Body of pancreas (tissue), 4 donors: ENCODE results near the gene TBL1X. TPM values are rescaled to one million over a fixed set of nuclear protein-coding genes. Genes with fewer than 3 reads are reported as not detected.

Experiments used
- ATAC-seq: fragments of 150-250 bp; one replicate; pipeline ENCODE4 v1.9.1; 2016
- DNase-seq, 4 donors: peaks; one replicate each; pipeline ENCODE4 v3.0.0-alpha.2; 2019
- H3K27ac ChIP-seq, 4 donors: fragments of 200-600 bp; sonication (generic); 1 replicate in 3 of 4; 2 replicates in 1 of 4; pipeline versions ENCODE4 v1.5.1 to v1.6.1; 2016 to 2019; ENCODE audit warnings: mild to moderate bottlenecking in 1 of 4, mixed read lengths in 1 of 4, moderate library complexity in 1 of 4
- H3K27me3 ChIP-seq, 2 donors: fragments of 200-600 bp; sonication (generic); one replicate each; pipeline ENCODE4 v1.6.0; 2016; ENCODE audit warnings: mild to moderate bottlenecking in 1 of 2
- H3K36me3 ChIP-seq, 2 donors: fragments of 200-600 bp; sonication (generic); replicated peaks in 1 of 2; 2 replicates each; pipeline ENCODE4 v1.5.1; 2016; ENCODE audit warnings: low read depth in 2 of 2; ENCODE audit not compliant: insufficient read depth in 1 of 2
- H3K4me1 ChIP-seq: fragments of 200-600 bp; sonication (generic); one replicate; pipeline ENCODE4 v1.6.0; 2016
- H3K4me3 ChIP-seq, 2 donors: fragments of 200-600 bp; sonication (generic); 1 replicate in 1 of 2; 2 replicates in 1 of 2; pipeline ENCODE4 v1.5.1; 2016 to 2019
- H3K9me3 ChIP-seq, 3 donors: fragments of 200-600 bp; sonication (generic); 1 replicate in 2 of 3; 2 replicates in 1 of 3; pipeline ENCODE4 v1.5.1; 2016
- POLR2A ChIP-seq, 3 donors: fragments of 450-650 bp; IDR thresholded peaks; one replicate each; pipeline ENCODE4 v1.6.1; 2016; ENCODE audit warnings: antibody characterized with exemption in 3 of 3, mild to moderate bottlenecking in 2 of 3
- WGBS, 2 donors: methylation state at CpG; one replicate each; pipeline ENCODE4 v1.1.5; 2017; 5-methylcytosine and 5-hydroxymethylcytosine counted together
- intact Hi-C: fragments of 100-400 bp; cut with DNase I; formaldehyde crosslinking; loops from one replicate; pipeline ENCODE4 v1.15.1; 2023
- total RNA-seq, 2 donors: library from RNA; depleted of rRNA; stranded (reverse); fragments of >200 nt; gene quantifications; one replicate each; pipeline ENCODE4 v1.1.0, GENCODE V29; 2016
- TF ChIP-seq, protein P1 (sequence below), 7 experiments: fragments of 450-650 bp in 4 of 7; fragments of 200-600 bp in 3 of 7; sonication (generic) in 3 of 7; IDR thresholded peaks; one replicate each; pipeline ENCODE4 v1.5.1; 2016 to 2019; ENCODE audit warnings: antibody characterized with exemption in 7 of 7

The TBL1X gene
- total RNA-seq, 2 donors from 2014 or later, result 7.9 to 16.3 TPM

DNA sequence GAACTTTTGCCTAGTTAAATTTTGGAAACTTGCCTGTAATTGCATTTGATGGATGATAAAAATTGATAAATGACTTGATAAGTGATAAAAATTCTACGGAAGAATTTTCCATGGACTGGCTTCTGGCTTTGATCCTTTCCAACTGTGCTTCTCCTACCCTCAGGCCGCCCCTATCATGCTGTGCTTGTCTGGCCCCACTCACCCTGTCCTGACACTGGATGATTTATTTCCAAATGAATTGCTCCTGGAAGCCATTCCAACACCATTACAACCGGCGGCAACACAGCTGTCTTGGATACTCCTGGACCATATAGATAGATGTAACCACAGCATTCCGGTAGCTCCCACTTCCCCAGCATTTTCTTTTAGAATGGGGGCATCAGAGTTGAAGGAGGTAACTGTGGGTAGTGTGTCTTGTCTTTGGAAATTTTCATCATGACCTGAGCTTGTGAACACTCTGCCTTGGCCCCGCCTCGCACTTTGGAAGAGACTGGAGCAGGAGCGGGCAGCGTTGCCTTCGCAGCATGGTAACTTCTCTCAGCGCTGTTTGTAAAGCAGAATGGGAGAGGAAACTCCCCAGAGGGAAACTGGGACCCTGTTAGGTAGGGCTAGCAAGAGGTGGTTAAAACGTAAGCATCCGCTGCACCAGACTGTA is 77.4 kb downstream of the TBL1X start:
- 35 to 54% methylated on average over 5 to 8 of the region's 13 CpGs for WGBS, 2 donors
- H3K27me3 ChIP-seq, result no peaks in the 10 kb centered on the region
- TF ChIP-seq, protein P1, sequence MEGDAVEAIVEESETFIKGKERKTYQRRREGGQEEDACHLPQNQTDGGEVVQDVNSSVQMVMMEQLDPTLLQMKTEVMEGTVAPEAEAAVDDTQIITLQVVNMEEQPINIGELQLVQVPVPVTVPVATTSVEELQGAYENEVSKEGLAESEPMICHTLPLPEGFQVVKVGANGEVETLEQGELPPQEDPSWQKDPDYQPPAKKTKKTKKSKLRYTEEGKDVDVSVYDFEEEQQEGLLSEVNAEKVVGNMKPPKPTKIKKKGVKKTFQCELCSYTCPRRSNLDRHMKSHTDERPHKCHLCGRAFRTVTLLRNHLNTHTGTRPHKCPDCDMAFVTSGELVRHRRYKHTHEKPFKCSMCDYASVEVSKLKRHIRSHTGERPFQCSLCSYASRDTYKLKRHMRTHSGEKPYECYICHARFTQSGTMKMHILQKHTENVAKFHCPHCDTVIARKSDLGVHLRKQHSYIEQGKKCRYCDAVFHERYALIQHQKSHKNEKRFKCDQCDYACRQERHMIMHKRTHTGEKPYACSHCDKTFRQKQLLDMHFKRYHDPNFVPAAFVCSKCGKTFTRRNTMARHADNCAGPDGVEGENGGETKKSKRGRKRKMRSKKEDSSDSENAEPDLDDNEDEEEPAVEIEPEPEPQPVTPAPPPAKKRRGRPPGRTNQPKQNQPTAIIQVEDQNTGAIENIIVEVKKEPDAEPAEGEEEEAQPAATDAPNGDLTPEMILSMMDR (IDR thresholded peaks at IDR 0.05), result no peak
- TF ChIP-seq POLR2A (IDR thresholded peaks at IDR 0.05), result no peak
- H3K27ac ChIP-seq, result no peak overlapping the region
- ATAC-seq, result no peak
- H3K4me1 ChIP-seq, result peaks cover 7% of the 10 kb centered on the region
- no peaks in the 10 kb centered on the region for H3K36me3 ChIP-seq
- H3K4me3 ChIP-seq, result no peak overlapping the region
- intact Hi-C loops, result no loop called here
- no peak for DNase-seq
- H3K9me3 ChIP-seq, result no peaks in the 10 kb centered on the region

DNA sequence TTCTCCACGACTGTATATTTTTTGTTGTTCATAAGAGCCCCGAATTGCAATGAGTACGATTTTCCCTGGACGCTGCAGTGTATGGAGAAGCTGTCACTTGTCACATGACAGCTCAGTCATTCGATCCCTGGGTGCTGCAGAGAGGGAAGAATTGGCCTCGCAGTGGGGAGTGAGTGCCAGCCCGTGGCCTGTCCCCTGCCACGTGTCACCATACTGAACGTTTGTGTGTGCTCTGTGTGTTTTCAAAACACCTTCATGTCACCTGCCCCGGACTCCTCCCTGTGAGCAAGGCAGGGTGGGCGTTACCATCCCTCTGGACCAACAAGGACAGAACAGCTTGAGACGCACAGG is 77.9 kb downstream of the TBL1X start:
- Histone ChIP-seq H3K27ac (no peak overlapping the region), H3K27me3 (no peaks in the 10 kb centered on the region), H3K4me3 (no peak overlapping the region), H3K36me3 (no peaks in the 10 kb centered on the region), H3K9me3 (no peaks in the 10 kb centered on the region), H3K4me1 (peaks cover 7% of the 10 kb centered on the region)
- ATAC-seq, result no peak
- 86% methylated on average over 10 of the region's 12 CpGs; no CpG with 5 or more reads in 1 of the 2 donors for WGBS, 2 donors
- no peak for DNase-seq
- intact Hi-C loops, result no loop called here
- no peak for TF ChIP-seq POLR2A (IDR thresholded peaks at IDR 0.05)
- TF ChIP-seq, protein P1 (IDR thresholded peaks at IDR 0.05), result no peak

DNA sequence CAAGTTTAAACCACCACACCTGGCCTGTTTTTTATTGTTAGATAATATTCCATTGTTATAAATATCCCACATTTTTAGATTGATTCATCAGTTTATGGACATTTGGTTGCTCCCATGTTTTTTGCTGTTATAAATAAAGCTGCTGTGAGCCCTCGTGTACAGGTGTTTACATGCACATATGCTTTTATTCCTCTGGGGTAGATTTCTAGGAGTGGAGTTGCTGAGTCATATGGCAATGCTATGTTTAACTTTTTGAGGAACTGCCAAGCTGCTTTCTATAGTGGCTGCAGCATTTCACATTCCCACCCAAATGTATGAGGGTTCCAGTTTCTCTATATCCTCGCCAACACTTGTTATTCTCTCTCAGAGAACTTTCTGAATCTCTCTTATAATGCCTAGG is 90.5 kb downstream of the TBL1X start:
- 81 to 86% methylated on average over 2 of the region's 2 CpGs for WGBS, 2 donors
- no peaks in the 10 kb centered on the region for H3K4me1 ChIP-seq
- no peak overlapping the region for H3K27ac ChIP-seq
- H3K9me3 ChIP-seq, result no peaks in the 10 kb centered on the region
- no peak for DNase-seq
- intact Hi-C loops, result no loop called here
- H3K27me3 ChIP-seq, result no peaks in the 10 kb centered on the region
- H3K4me3 ChIP-seq, result no peak overlapping the region
- ATAC-seq, result no peak
- TF ChIP-seq POLR2A (IDR thresholded peaks at IDR 0.05), result no peak
- TF ChIP-seq, protein P1 (IDR thresholded peaks at IDR 0.05), result no peak
- no peaks in the 10 kb centered on the region for H3K36me3 ChIP-seq

DNA sequence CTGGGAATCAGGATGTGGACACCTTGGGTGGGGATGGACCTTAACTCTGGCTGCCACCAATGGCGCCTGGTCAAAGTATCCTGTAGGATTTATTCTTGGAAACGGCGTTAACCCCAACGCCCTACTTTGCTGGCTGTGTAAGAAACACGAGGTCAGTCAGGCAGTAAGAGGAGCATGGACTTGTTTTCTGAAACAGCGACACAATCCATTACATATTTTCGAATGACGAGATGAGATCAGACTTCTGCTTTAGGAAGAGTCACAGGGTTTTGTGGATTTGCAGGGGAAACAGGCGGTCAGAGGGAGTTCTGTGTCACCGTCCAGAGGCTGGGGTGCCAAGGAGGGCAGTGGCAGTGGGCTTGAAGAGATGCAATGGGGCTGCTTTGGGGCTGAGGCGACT is 92.2 kb downstream of the TBL1X start:
- H3K27ac ChIP-seq, result no peak overlapping the region
- 67 to 75% methylated on average over 6 to 11 of the region's 11 CpGs for whole genome bisulfite sequencing, 2 donors
- H3K27me3 ChIP-seq, result no peaks in the 10 kb centered on the region
- intact Hi-C loops, result no loop called here
- TF ChIP-seq POLR2A (IDR thresholded peaks at IDR 0.05), result no peak
- H3K4me3 ChIP-seq, result no peak overlapping the region
- H3K4me1 ChIP-seq, result no peaks in the 10 kb centered on the region
- H3K9me3 ChIP-seq, result no peaks in the 10 kb centered on the region
- no peak for ATAC-seq
- no peak for DNase-seq
- H3K36me3 ChIP-seq, result no peaks in the 10 kb centered on the region

DNA sequence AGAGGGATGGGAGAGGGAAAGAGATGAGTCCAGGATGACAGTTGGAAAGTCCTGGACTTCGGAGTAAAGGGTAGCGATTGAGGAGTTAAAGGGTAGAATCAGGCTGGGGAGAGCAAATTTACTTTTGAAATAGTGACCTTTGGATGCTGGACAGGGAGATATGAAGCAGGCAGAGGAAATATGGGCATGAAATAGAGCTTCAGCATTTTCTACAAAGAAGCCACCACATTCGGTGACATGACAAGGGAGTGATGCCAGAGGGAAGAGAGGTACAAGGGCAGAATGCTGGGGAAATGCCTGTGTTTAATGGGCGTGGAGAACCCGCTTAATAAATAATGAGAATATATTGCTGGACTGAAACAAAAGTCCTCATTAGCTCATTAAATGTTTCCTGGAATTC is 92.7 kb downstream of the TBL1X start:
- no peak overlapping the region for H3K4me3 ChIP-seq
- intact Hi-C loops, result no loop called here
- WGBS, 2 donors, result 48 to 56% methylated on average over 5 of the region's 5 CpGs
- H3K9me3 ChIP-seq, result no peaks in the 10 kb centered on the region
- ATAC-seq, result no peak
- no peak for DNase-seq
- TF ChIP-seq POLR2A (IDR thresholded peaks at IDR 0.05), result no peak
- TF ChIP-seq, protein P1 (IDR thresholded peaks at IDR 0.05), result no peak
- H3K36me3 ChIP-seq, result no peaks in the 10 kb centered on the region
- no peak overlapping the region for H3K27ac ChIP-seq
- no peaks in the 10 kb centered on the region for H3K27me3 ChIP-seq
- H3K4me1 ChIP-seq, result no peaks in the 10 kb centered on the region
